ENCODE data around the gene WDCP.

The WDCP gene

GRCh38 chr2:23992931-23993330, 54.3 kb downstream of the WDCP start:
- no peak for DNase-seq (ENCODE audit: low read depth)

GRCh38 chr2:23988371-23988770, 58.8 kb downstream of the WDCP start:
- DNase-seq (ENCODE audit: low read depth) = no peak

All from activated T-cell treated with anti-CD3 and anti-CD28 coated beads for 48 hours (primary cell).